GM19099 (cell line): ENCODE measurements around the gene UBAC2.

Experiments
- POLR2A ChIP-seq: IDR thresholded peaks from 3 replicates; pipeline ENCODE4 v1.6.1; 2011; ENCODE audit warnings: low read depth; ENCODE audit not compliant: insufficient read length; ENCODE audit errors: extremely low read depth

The UBAC2 gene

DNA sequence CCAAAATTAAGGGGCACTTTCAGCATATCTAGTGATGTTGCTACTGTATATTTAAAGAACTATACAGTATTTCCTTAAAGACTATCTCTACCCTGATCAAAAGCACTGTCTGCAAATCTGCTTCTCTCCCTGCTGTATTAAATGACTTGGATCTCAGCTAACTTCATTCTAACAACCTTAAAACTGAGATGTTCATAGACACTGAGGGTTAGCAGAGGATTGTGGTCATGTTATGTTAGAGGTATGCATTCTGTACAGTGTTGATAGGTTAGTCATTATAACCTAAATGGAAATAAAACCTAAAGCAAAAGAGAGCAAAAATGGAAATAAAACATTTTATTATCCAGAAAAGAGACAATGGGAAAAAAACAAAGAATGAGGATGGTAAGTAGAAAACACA lies 96.7 kb downstream of the UBAC2 start:
- TF ChIP-seq POLR2A = no peak

DNA sequence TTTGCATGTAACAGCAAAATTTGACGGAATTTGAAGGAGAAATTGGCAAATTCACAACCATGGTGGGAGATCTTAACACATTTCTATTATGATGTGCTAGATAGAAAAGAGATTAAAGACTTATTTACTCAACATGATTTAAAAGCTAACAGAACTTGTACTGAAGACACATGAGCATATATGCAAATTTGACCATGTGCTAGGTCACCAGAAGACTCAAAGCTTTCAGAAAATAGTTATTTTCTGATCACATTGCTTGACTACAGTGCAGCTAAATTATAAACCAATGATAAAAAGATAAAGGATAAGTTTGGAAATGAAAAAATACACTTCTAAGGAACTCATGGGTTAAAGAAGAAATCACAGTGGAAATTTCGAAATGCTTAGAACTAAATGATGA lies 97.4 kb downstream of the UBAC2 start:
- no peak for TF ChIP-seq POLR2A

DNA sequence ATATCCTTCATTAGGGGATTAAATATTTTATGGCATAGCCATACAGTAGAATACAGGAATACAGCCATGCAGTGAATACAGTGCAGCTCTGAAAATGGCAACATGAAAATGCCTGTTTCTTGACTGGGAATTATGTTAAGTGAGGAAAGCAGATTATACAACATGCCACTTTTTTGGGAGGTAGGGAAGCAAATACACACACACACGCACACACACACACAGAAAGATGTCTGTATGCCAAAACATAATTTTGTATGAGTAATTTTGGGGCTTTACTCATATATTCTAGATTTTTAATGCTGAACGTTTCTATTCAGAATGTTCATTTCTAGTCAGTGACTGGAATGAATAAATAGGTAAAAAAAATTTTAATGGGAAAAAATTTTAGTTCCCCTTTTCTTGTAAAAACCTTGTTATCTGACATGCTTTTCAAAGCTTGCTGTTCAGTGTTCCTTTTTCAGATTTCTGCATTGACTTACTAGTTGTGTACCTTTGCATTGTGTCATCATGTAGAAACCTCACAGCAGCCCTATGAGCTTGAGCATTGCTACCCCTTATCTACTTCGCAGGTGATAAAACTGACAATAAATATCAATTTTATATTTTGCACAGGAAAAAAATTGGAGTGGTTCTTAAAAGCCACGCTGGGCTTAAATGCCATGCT lies 98.7 kb downstream of the UBAC2 start:
- TF ChIP-seq POLR2A = no peak

DNA sequence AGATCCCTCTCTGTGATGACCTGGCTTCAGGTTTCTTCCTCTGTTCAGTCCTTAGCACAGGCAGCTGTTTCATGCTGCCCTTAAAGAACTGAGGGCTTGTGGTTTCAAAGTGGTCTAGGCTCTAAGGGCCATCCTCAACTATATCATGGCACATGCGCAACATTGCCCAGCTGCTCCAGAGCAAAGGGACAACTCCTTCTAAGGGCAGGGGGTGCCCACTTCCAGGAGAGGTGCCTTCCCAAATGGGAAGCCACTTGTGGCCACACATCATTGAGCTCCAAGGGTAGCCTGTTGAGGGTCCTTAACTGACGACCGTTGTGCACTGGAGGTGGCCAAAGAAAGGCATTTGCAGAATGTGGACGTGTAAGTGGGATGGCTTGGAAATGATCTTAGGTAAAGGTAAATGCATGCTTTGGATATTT lies 99.3 kb downstream of the UBAC2 start:
- TF ChIP-seq POLR2A = no peak

DNA sequence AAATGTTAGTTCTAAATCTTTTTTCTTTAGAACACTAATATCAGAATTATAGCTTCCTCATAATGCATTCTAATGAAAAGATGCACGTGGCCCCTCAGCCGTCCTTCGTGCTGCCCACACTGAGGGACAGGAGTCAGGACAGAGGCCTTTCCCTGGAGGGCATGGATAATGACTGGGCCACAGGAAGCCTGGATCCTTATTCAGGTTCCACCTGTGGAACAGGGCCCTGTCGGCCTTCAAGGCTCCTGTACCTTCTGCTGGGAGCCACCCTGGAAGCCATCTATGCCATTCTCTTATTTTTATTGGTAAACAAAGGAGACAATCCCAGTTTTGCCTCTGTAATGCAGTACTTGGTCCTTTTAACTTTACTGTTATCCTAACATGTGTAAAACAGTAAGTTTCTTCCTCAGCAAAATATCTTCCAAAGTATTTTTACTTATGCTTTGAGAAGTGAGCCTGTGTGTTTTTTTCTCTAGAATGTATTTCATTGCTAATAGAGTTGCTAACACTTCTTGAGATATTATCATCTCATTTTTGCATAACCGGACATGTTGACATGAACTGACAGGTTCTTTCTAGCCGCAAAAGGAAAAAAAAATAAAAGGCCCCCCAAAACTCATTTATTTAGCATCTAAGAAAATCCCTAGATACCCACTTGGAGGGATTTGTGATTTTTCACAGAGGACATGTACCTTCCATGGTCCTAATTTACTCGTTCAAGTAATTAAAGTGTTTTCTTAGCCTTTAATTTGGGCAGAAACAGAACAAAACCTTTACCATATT lies 100.6 kb downstream of the UBAC2 start:
- no peak for TF ChIP-seq POLR2A

DNA sequence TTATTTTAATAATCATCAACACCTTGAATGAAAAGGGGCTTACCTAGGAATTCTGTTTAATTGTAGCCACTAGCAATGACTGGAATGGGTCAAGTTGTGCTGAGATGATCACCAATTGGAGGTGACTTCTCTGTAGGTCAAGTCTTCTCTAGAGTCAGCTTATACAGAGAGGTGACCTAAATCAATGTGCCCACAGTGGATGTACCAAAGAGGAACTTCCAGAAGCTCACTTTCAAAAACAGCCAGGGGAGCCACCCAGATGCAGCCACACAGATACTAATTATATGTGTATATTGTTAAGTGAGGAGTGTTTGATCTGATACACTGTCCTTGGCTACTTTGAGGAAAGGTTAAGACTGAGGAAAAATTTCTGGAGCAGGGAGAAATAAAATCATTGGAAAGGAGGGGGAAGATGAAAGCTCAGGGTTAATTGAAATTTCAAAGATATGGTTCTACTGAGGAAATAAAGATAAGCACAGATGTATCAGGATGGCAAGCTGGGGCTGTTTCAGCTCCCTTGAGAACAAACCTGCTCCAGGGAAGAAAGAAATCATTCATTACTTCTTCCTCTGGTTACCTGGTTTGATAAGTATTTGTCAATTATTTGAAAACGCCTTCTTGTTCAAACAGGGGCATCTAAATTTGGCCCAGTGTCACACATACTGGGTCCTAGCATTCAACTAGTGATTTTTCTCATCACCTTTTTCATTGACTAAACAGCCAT lies 101.4 kb downstream of the UBAC2 start:
- no peak for TF ChIP-seq POLR2A

DNA sequence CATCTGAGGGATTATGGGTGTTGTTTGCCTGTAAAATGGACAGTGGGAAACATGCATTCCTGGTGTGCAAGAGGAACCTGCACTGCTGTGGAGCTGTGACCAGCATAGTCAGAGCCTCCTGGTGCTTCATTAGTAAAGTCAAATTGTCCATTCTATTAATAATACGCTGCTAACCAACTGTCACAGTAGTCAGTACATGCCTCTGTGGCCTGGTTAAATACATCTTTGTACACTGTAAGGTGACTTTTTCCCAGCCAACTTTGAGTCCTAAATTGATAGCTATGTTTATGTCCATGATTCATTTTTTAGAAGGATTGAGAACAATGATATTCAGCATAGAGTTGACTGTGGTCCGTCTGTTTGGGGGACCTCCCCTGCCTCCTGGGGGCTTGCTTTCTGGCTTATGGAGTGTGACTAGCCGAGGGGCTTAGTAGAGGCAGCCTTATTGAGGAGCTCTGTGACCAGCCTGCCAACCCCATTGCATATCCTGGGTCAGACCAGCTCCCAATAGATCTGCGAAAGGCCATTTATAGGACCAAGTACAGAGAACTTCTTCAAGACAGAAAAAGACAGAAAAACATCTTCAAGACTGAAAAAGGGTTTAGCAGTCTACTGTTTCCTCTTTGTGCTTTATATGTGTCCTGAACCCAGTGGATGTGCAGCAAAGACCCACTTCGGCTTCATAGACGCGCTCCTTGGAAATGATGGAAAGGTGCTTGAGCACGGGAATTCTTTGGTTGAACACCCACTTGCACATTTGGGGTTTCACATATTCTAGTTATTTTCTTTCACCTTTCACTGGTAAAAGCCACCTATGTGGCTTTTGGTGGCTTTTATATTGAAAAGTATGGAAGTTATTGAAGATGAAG lies 102.2 kb downstream of the UBAC2 start:
- no peak for TF ChIP-seq POLR2A

DNA sequence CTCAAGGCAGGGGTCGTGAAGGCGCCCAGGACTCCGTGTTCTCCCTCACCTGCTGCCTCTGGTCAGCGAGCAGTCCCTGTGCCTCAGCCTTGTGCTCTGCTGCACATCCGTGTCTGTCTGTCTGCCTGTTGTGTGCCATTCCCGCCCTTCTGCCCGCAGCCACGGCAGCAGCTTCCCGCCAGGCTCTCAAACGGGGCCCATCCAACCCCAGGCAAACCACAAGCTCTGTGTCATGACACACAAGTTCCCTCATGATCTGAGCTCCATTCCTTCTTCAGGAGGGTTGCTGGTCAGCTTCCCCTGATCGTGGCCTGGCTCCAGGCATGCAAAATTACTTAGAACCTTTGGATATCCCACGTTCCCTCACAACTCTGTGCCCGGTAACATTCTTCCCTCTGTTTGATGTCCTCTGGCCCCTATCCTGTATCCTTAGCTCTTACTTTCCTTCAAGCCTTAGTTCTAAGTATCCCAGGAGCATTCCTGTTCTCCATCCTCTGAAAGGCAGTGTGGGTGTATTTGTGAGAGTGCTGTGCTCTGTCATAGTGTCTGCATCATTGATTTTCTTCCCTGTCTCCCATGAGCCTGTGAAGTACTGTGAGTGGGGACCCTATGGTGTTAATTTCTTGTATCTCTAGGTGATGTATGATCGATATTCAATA lies 103.3 kb downstream of the UBAC2 start:
- TF ChIP-seq POLR2A = no peak

DNA sequence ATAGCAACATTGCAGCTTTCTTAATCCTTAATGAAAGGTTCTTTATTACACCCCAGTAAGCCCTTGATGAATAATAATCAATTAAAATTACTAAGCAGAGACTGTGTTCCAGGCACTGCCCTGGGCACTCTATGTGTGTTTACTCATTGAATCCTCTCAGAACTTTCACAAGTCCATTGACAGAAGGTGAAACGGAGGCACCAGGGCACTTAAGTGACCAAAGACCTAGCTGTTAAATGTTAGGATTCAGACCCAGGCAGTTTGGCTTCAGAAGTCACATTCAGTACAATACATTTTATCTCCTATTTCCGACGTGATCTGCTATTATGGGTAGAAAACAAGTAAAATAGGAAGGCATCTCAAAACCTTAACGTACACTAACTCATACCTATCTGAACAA lies 103.9 kb downstream of the UBAC2 start:
- no peak for TF ChIP-seq POLR2A

DNA sequence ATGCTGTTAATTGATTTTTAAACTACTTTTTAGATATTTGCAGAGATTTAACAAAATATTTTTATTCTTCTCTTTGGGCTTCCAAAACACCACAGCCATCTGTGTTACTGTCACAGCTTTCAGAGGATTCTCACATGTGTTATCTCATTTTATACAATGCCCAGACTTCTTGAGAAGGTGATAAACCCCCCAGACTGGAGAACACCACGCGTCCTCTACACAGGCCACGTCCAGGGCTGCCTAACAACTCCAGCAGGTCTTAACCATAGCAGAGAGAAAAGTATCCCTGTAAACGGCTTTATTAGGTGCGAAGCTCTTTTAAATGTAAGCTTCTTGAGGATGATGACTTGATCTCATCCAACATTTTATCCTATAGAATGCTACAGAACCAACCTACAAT lies 104.5 kb downstream of the UBAC2 start:
- TF ChIP-seq POLR2A = no peak

DNA sequence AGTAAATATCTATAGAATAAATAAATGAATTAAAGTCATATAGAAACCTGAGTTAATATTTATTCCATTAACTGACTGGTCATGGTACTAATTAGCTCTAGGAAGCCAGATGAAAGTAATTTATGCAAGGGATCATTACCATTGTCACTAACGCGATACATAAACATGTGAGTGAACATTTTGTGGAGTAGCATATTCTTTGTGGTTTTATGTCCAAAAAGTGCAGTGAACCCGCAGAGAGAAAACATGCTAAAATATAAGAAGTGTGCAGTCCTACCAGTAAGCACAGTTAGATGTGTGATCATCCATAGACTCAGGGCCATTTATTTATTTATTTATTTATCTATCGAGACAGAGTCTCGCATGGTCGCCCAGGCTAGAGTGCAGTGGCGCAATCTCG lies 104.9 kb downstream of the UBAC2 start:
- no peak for TF ChIP-seq POLR2A

DNA sequence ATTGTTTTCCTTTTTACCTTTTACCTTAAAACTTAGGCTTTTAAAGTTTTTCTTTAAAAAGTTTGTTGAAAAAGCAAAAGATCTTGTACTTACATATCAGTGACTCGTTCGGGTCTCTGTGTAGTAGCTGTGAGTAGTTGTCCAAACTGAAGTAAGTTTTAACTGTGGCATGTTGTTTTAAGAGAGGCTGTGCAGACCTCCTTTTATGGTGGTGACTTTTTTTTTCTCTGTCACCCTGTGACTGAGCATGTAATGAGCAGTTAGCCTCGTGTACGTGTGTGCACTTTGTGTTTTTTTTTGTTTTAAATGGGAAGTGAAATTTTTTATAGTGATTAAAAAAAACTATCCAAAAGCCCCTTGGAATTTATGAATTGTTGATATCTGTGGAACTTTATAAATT lies 106.6 kb downstream of the UBAC2 start, which contains the start of gene GPR183:
Gene GPR183 (minus strand): TSS at position 153 of the 400 bp plus-strand sequence. CDS start 11,254 bp downstream, outside the sequence.
- peak; percentile 39 for TF ChIP-seq POLR2A

DNA sequence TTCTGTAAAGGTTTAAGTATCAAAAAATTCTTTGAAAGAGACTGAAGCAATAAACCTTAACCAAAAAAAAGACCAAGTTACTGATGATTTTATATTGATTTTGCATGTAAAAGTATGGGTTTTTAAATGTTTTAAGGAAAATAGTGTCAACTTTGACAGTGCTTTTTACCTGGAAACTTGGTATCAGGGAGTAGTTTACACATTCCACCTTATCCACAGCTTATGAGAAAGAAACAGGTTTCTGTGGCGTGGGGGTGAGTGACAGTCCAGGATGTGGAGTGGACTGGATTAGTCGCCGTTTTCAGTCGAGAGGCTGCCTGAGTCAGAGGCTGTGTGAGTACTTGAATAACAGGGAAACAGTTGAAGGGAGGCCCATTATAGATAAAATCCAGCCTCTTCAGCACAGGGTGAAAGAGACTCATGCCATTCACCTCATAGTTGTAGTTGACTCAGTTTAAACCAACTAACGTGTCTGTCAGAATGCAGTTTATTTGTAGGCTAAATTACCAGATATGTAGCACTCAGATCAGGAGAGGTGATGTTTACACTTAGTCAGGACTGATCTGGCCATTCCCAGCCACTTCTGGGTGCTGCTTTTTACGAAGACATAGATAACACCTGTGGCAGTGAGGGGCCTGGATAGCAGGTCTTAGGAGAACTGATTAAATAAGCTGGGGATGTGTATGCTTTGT lies 107.1 kb downstream of the UBAC2 start:
- no peak for TF ChIP-seq POLR2A
